Epithelial cell of proximal tubule (primary cell): ENCODE data around the gene DACH1. TPM values are rescaled to one million over a fixed set of nuclear protein-coding genes. Genes with fewer than 3 reads are reported as not detected.

Experiments
- DNase-seq: peaks from one replicate; pipeline ENCODE4 v3.0.0-alpha.2; 2011; ENCODE audit warnings: low read depth
- H3K4me3 ChIP-seq: 2 replicates; pipeline ENCODE4 v1.5.1; 2011; ENCODE audit warnings: low read depth, mild to moderate bottlenecking, low read length
- total RNA-seq: library from RNA; depleted of rRNA; stranded (reverse); fragments of >200 nt; gene quantifications from 2 replicates; pipeline ENCODE4 v1.2.3, GENCODE V29; 2015
- TF ChIP-seq, protein P1 (sequence below): conservative IDR thresholded peaks from 2 replicates; pipeline ENCODE4 v1.5.1; 2012; ENCODE audit warnings: low read depth, mild to moderate bottlenecking, low read length

DACH1 gene
- total RNA-seq, 1 donor from 2014 or later, result 0.86 TPM

DNA sequence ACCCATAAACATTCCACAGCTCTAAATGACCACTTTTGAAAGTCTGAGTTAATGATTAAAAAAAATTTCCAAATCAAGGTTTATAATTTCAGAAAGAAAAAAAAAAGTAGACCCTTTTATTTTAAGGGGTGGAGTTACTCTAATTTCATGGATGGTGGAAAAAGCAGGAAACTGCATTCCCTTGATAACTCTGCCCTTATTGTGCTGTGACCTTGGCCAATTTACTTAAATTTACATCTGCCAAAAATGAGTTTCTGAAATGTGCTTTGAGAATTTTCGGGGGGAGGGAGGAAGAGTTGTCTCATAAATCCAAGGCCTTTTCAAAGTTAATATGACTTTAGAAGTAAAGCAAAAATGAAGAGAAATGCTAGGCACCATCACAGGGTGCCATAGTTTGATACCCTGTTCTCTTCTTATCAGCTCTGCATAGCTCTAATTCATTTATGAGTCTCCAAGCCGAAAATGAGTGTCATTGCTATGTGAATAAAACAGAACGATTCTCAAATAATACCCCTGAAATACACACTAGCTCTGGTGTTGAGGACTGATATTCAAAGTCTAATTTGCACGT lies 367.0 kb downstream of the DACH1 start:
- TF ChIP-seq, protein P1, sequence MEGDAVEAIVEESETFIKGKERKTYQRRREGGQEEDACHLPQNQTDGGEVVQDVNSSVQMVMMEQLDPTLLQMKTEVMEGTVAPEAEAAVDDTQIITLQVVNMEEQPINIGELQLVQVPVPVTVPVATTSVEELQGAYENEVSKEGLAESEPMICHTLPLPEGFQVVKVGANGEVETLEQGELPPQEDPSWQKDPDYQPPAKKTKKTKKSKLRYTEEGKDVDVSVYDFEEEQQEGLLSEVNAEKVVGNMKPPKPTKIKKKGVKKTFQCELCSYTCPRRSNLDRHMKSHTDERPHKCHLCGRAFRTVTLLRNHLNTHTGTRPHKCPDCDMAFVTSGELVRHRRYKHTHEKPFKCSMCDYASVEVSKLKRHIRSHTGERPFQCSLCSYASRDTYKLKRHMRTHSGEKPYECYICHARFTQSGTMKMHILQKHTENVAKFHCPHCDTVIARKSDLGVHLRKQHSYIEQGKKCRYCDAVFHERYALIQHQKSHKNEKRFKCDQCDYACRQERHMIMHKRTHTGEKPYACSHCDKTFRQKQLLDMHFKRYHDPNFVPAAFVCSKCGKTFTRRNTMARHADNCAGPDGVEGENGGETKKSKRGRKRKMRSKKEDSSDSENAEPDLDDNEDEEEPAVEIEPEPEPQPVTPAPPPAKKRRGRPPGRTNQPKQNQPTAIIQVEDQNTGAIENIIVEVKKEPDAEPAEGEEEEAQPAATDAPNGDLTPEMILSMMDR, result no peak
- H3K4me3 ChIP-seq, result no peak overlapping the region
- no peak for DNase-seq

DNA sequence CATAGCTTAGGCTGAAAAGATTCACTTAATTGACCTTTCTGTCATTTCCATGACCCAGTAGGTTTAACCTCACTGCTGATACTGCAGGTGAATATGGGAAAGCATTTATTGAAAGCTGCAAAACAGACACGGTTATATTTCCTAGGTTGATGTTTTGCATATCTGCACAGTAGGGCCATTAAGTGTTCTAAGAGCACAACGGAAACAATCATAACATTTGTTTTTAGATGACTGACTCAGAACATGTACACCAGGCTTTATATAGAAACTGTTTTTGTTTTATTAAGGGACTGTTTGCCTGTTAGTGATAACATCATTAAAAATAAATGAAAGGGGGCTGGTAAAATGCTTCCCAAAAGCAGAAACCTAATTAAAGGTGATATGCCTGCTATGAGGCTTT lies 367.8 kb downstream of the DACH1 start:
- TF ChIP-seq, protein P1, result no peak
- H3K4me3 ChIP-seq, result no peak overlapping the region
- no peak for DNase-seq

DNA sequence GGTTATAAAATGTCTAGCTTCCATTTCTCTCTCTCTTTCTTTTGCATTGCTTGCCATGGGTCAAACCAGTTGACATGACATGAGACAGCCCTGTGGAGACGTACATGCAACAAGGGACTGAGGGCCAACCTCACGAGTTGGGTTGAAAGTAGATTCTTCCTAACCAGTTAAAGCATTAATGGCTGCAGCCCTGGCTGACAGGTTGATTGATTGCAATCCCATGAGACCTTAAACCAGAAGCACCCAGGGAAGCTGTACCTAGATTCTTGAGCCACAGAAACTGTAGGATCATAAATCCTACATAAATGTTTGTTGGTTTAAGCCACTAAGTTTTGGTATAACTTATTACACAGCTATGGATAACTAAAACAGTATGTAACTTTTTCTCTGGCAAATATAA lies 373.8 kb downstream of the DACH1 start:
- TF ChIP-seq, protein P1, result no peak

DNA sequence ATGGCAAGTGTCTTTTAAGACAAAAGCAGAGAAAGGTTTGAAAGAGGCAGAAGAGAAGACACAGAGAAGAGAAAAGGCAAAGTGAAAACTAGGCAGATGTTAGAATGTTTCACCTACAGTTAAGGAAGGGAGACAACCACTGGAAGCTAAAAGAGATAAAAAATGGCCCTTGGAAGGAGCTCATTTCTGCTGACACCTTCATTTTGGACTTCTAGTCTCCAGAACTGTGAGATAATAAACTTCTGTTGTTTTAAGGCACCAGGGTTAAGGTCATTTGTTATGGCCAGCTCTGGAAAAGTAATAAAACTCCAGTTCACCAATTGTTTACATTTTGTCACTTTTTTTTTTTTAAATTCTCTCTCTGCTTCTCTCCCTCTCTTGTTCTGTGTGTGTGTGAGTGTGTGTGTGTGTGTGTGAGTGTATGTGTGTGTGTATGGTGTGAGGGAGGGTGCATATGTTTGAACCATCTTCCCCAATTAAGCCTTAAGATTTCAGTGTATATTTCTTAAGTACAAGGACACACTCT lies 374.6 kb downstream of the DACH1 start:
- no peak for DNase-seq
- TF ChIP-seq, protein P1, result no peak
- no peak overlapping the region for H3K4me3 ChIP-seq

More for the DNA sequence above, 373.8 kb downstream of the DACH1 start:
- no peak for DNase-seq
- H3K4me3 ChIP-seq, result no peak overlapping the region

- H3K4me3 ChIP-seq, result no peak overlapping the region
- DNase-seq, result no peak
- TF ChIP-seq, protein P1, result no peak
Observed at GRCh38 chr13:71491010-71491409, 376.0 kb downstream of the DACH1 start.

- no peak for DNase-seq
- H3K4me3 ChIP-seq, result no peak overlapping the region
- TF ChIP-seq, protein P1, result no peak
Observed at GRCh38 chr13:71489041-71489440, 378.0 kb downstream of the DACH1 start.

DNA sequence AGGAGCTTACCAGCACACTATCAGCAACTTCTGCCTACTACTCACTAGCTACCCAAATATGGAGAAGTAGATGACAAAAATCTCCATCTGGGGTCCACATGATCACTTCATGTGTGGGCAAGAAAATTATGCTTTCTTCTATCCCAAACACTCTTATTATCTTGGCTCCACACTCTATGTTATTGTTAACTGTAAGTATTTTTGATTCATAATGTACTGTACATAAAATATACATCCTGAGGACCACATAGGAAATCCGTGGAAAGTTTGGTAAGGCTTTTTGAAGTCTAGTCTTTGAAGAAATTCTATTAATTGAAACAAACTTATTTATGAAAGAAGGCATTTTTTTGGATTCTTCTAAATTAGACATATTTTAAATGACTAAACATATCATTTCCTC lies 378.8 kb downstream of the DACH1 start:
- DNase-seq, result no peak

More for the DNA sequence above, 378.8 kb downstream of the DACH1 start:
- H3K4me3 ChIP-seq, result no peak overlapping the region
- TF ChIP-seq, protein P1, result no peak
